GM12873 (cell line): ENCODE results near the gene PLXNB3.

Experiments used
- TF ChIP-seq, protein P1 (sequence below): IDR thresholded peaks from 2 replicates; pipeline ENCODE4 v1.5.1; 2012; ENCODE audit warnings: low read depth, mild to moderate bottlenecking, moderate library complexity, low read length, control low read depth; ENCODE audit not compliant: insufficient read depth; ENCODE audit errors: missing control alignments

PLXNB3 gene

DNA sequence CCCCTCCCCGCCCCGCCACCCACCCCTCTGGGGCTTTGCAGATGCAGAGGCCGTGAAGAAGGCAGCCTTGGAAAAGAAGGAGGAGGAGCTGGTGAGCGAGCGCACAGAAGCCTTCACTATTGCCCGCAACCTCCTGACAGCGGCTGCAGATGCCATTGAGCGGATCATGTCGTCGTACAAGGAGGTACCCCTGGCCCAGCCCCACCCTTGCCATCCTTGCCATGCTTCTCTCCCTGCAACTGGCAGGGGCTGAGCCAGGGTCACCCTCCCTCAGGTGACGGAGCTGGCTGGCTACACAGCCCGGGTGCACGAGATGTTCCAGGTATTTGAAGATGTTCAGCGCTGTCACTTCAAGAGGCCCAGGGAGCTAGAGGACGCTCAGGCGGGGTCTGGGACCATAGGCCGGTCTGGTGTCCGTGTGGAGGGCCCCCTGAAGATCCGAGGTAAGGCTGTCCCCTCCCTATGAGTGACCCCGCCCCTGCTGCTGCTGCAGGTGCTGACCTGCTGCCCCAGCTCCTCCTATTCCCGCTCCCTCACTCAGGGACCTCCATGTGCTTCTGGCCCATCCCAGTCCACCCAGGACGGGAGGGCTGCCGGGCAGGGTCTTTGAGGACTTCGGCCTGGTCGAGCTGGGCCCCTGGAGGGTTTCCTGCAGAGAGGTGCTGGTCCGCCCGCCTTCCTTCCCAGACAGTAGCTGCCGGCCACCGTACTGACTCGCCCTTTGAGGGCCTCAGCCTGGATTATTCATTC lies 27.8 kb upstream of the PLXNB3 start:
- TF ChIP-seq, protein P1, sequence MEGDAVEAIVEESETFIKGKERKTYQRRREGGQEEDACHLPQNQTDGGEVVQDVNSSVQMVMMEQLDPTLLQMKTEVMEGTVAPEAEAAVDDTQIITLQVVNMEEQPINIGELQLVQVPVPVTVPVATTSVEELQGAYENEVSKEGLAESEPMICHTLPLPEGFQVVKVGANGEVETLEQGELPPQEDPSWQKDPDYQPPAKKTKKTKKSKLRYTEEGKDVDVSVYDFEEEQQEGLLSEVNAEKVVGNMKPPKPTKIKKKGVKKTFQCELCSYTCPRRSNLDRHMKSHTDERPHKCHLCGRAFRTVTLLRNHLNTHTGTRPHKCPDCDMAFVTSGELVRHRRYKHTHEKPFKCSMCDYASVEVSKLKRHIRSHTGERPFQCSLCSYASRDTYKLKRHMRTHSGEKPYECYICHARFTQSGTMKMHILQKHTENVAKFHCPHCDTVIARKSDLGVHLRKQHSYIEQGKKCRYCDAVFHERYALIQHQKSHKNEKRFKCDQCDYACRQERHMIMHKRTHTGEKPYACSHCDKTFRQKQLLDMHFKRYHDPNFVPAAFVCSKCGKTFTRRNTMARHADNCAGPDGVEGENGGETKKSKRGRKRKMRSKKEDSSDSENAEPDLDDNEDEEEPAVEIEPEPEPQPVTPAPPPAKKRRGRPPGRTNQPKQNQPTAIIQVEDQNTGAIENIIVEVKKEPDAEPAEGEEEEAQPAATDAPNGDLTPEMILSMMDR: no peak

DNA sequence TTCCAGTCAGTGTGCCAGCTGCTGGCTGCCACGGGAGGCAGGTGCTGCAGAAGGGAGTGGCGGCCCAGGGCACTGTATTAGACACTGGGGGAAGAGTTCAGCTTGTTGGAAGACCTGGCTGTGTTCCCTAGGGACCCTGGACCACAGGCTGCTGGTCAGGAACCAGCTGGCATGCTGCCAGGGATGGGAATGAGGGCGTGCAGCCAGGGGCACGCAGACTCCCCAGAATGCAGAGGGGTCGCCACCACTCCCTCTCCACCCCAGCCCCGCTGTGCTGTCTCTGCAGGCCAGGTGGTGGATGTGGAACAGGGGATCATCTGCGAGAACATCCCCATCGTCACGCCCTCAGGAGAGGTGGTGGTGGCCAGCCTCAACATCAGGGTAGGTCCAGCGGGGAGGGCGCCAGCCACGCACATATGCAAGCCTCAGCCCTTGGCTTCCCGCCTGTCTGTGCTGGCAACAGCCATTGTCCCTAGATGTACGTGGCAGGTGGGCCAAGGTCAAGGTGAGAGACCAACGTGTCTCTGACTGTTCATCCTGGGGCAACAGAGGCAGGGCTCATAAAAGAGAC lies 27.1 kb upstream of the PLXNB3 start:
- TF ChIP-seq, protein P1: no peak

DNA sequence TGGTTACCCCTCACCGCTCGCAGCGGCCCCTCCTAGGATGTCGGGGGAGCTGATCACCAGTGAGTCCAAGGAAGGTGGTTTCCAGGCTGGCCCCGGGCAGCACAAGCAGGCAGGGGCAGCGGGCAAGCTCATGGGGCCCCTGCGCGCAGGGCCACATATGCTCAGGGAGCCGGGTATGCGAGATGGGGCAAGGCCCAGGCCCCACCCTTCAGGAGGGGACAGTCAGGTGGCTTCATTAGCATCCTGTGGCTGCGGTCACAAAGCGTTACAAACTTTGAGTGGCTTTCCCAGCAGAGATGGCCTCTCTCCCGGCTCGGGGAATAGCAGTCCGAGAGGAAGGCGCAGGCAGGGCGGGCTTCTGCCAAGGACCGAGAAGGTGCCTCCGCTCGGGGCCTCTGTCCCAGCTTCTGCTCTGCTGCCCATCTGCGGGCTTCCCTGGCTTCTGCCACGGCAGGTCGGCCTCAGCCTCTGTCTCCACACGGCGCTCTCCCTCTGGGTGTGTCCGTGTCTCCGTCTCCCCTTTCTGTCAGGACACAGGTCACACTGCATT lies 25.9 kb upstream of the PLXNB3 start:
- TF ChIP-seq, protein P1: no peak

DNA sequence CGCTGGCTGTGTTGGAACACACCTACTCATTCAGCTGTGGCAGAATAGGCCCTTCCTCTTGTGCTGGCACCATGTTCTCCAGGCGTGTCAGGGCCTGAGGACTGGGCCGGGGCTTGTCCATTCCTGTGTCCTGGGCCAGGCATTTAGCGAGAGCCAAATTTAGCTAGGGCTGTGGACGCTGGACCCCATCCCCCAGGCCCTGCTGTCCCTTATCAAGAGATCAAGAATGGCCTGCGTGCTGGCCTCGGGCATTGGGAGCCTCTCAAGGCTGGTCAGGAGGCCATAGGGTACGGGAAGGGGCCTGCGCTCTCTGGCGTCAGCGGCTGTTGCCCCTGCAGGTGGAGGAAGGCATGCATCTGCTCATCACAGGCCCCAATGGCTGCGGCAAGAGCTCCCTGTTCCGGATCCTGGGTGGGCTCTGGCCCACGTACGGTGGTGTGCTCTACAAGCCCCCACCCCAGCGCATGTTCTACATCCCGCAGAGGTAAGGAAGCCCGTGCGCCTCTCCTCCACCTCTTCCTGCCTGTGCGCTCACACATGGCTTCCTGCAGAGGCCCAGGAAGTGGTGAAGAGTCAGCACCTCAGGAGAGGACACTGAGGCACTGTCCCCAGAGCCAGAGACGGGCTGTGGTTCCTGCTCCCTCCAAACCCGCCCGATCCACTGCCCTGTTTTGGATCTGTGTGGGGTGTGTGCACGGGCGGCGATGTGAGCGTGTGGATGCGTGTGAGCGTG lies 24.1 kb upstream of the PLXNB3 start:
- TF ChIP-seq, protein P1: no peak

DNA sequence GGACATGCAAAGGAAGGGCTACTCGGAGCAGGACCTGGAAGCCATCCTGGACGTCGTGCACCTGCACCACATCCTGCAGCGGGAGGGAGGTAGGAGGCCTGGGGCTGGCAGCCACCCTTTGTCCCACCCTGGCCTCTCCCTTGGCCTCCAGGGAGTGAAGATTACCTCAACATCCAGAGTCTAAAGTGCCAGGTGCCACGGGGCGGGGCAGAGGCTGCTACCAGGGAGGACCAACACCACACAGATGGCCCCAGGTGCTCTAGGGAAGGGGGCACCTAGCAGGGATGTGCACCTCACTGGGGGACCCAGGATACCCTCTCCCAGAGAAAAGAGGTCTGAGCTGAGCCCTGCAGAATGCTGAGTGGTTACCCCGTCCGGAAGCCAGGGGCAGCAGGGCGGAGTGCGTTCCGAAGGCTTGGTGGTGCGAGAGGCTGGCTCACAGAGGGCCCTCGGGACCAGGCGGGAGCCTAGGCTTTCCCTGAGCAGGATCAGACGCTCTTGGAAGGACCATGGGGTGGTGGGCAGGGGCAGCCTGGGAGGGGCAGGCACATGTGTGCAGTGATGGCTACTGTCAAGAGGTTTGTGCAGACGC lies 23.3 kb upstream of the PLXNB3 start:
- TF ChIP-seq, protein P1: no peak

DNA sequence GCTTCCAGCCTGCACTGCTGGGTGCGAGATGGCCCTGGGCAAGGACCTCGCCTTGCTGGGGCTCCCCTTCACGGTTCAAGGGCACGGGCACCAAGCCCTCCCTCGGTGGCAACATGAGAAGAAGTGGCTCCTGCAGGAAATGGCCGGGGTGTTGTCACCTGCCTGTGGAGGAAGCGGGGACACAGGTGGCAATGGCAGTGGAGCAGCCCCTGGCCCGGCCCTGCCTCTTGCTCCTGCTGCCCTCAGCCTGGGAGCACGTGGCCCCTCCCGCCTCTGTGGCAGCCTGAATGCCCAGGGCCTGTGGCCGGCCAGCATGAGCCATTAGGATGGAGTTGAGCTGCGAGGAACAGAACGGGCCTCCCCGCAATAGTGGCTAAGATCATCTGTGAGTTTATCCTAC lies 22.6 kb upstream of the PLXNB3 start:
- TF ChIP-seq, protein P1: no peak
